ENCODE data around the gene KIF25.

KIF25 gene

GRCh38 chr6:167987396-167988153 is 9.9 kb upstream of the KIF25 start:
- no peak for TF ChIP-seq CTCF (IDR thresholded peaks at IDR 0.05; ENCODE audit: low read depth, low read length)
- DNase-seq (ENCODE audit: low read depth in 2 of 2), result no peak
- no peak overlapping the region for H3K4me3 ChIP-seq (replicated peaks in 1 of 2; ENCODE audit: low read depth in 2 of 2, low read length in 2 of 2)

DNA sequence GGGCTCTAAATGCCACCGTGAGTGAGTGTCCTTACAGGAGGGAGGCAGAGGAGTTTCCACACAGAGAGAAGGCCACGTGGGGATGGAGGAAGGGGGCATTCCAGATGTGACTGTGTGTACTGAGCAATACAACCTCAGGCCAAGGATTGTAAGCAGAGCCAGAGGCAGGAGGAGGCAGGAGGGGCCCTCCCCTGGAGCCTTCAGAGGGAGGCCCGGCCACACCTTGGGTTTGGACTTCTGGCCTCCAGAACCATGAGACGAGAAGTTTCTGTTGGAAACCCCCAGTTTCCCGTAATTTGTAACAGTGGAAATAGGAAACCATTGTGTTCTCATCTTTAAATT is 9.3 kb upstream of the KIF25 start:
- H3K4me3 ChIP-seq (replicated peaks in 1 of 2; ENCODE audit: low read depth in 2 of 2, low read length in 2 of 2), result no peak overlapping the region
- no peak for DNase-seq (ENCODE audit: low read depth in 2 of 2)
- no peak for TF ChIP-seq CTCF (IDR thresholded peaks at IDR 0.05; ENCODE audit: low read depth, low read length)

- no peak overlapping the region for H3K4me3 ChIP-seq (replicated peaks in 1 of 2; ENCODE audit: low read depth in 2 of 2, low read length in 2 of 2)
- no peak for TF ChIP-seq CTCF (IDR thresholded peaks at IDR 0.05; ENCODE audit: low read depth, low read length)
- no peak for DNase-seq (ENCODE audit: low read depth in 2 of 2)
These were observed 8.3 kb upstream of the KIF25 start for GRCh38 chr6:167988945-167989841.

GRCh38 chr6:167990016-167990945 is 7.2 kb upstream of the KIF25 start:
- no peak for DNase-seq (ENCODE audit: low read depth in 2 of 2)
- H3K4me3 ChIP-seq (replicated peaks in 1 of 2; ENCODE audit: low read depth in 2 of 2, low read length in 2 of 2), result no peak overlapping the region
- TF ChIP-seq CTCF (IDR thresholded peaks at IDR 0.05; ENCODE audit: low read depth, low read length), result no peak

GRCh38 chr6:167993169-167993568 is 4.3 kb upstream of the KIF25 start:
- no peak for TF ChIP-seq CTCF (IDR thresholded peaks at IDR 0.05; ENCODE audit: low read depth, low read length)
- H3K4me3 ChIP-seq (replicated peaks in 1 of 2; ENCODE audit: low read depth in 2 of 2, low read length in 2 of 2), result no peak overlapping the region
- peak in 1 of 2 donors; percentile 34 for DNase-seq (ENCODE audit: low read depth in 2 of 2)

DNA sequence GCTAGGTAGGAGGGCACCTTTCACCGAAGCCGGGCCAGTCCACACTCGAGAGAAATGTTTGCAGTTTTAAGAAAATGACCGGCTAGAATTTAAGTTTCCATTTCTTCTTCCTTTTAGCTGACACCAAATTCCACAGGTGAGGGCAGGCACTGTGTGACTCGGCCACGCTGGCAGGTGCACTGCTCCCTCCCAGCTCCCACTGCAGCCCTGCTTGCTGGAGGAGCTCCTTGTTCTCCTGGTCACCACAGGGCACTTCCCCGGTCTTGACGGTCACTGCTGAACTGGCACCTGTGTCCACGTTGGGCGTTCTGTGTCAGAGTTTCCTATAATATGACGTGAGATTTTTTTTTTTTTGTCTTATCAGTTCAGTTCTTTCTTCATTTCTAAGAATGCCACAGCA is 3.6 kb upstream of the KIF25 start:
- DNase-seq (ENCODE audit: low read depth in 2 of 2), result no peak
- H3K4me3 ChIP-seq (replicated peaks in 1 of 2; ENCODE audit: low read depth in 2 of 2, low read length in 2 of 2), result no peak overlapping the region
- TF ChIP-seq CTCF (IDR thresholded peaks at IDR 0.05; ENCODE audit: low read depth, low read length), result no peak

Data from cardiac fibroblast (primary cell).